ENCODE data around the gene MUC20.
"Not testable (repeated sequence)": the region's sequence is repeated elsewhere in the genome, so short reads cannot be mapped to it uniquely, and the experiment has no call there.

The MUC20 gene, protein sequence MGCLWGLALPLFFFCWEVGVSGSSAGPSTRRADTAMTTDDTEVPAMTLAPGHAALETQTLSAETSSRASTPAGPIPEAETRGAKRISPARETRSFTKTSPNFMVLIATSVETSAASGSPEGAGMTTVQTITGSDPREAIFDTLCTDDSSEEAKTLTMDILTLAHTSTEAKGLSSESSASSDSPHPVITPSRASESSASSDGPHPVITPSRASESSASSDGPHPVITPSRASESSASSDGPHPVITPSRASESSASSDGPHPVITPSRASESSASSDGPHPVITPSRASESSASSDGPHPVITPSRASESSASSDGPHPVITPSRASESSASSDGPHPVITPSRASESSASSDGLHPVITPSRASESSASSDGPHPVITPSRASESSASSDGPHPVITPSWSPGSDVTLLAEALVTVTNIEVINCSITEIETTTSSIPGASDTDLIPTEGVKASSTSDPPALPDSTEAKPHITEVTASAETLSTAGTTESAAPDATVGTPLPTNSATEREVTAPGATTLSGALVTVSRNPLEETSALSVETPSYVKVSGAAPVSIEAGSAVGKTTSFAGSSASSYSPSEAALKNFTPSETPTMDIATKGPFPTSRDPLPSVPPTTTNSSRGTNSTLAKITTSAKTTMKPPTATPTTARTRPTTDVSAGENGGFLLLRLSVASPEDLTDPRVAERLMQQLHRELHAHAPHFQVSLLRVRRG

GRCh38 chr3:195720831-195721506, at the start of gene MUC20:
Gene MUC20, plus strand, starts transcription at chr3:195720978. Its CDS starts 30 bp downstream, at chr3:195721008.
- DNase-seq (ENCODE audit: low read depth in 2 of 2) = not testable (repeated sequence)

GRCh38 chr3:195671283-195671682, 49.5 kb upstream of the MUC20 start:
- not testable (repeated sequence) for DNase-seq (ENCODE audit: low read depth in 2 of 2)

DNA sequence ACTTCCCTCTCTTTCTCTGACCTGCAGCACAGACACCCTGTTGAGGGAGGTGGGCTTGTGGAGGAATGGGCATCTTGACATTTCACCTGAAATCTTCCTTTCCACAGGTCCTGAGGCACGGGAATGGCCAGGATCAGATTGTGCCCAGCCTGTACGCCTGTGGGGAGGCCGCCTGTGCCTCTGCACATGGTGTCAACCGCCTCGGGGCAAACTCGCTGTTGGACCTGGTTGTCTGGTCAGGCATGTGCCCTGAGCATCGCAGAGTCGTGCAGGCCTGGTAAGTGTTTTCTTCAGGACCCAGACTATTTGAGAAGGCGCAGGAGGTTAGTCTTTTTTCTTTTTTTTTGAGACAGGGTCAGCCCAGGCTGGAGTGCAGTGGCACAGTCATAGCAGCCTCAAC, 47.1 kb upstream of the MUC20 start:
- not testable (repeated sequence) for DNase-seq (ENCODE audit: low read depth in 2 of 2)

GRCh38 chr3:195678391-195679015, 42.3 kb upstream of the MUC20 start:
- DNase-seq (ENCODE audit: low read depth in 2 of 2) = not testable (repeated sequence)

DNA sequence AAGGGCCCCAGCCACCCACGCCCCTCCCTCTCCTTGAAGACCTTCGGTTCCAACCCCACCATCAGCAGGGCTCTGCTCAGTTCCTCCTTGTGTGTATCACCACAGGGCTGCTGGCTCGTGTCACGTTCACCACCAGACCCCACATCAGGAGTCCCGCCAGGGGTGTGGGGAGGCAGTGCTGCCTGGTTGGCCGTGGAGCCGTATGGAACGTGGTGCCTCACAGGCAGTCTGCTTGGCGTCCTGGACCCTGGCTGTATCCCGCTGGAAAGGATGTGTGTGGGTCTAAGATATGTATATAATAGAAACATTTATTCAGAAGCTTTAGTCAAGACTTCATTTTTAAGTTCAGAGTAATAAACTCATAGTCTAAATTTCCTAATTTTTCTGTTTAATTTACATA, 40.1 kb upstream of the MUC20 start:
- DNase-seq (ENCODE audit: low read depth in 2 of 2) = not testable (repeated sequence)

- not testable (repeated sequence) for DNase-seq (ENCODE audit: low read depth in 2 of 2)
Measured at GRCh38 chr3:195681458-195682103, 39.2 kb upstream of the MUC20 start.

- not testable (repeated sequence) for DNase-seq (ENCODE audit: low read depth in 2 of 2)
Measured at GRCh38 chr3:195682104-195682742, 38.6 kb upstream of the MUC20 start.

DNA sequence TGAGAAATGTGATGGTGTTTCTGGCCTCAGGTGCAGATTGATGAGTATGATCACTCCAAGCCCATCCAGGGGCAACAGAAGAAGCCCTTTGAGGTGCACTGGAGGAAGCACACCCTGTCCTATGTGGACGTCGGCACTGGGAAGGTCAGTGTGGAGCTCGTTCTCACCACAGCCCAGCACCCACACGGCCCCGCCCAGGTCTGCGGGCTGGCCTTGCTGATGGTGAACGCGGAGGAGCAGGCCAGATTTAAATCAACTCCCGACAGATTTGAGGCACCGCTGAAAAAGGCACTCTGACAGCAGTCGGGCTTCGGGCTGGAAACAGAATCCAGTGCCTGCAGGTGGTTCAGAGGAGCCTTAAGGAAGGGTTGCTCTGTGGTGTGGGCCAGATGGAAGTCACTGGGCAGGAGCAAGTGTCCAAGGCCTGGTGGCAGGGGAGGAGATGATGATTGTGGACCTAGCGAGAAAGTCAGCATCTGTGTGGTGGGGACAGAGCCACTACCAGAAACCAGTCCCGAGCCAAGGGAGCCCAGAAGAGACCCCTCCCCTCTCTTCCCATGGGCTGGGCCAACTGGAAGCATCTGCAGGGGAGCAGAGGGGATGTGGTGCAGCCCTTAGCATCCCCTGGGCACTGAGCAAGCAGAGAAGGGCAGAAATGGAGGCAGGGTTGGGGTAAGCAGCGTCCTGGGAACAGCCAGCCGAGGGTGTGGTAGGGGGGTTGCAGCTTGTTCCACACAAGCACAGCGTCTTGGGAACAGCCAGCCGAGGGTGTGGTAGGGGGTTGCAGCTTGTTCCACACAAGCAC, 36.9 kb upstream of the MUC20 start:
- not testable (repeated sequence) for DNase-seq (ENCODE audit: low read depth in 2 of 2)

- not testable (repeated sequence) for DNase-seq (ENCODE audit: low read depth in 2 of 2)
Measured at GRCh38 chr3:195684527-195685257, 36.1 kb upstream of the MUC20 start.

- not testable (repeated sequence) for DNase-seq (ENCODE audit: low read depth in 2 of 2)
Measured at GRCh38 chr3:195686537-195687208, 34.1 kb upstream of the MUC20 start.

GRCh38 chr3:195687209-195687760, 33.5 kb upstream of the MUC20 start:
- DNase-seq (ENCODE audit: low read depth in 2 of 2) = peak in 1 of 2 donors; percentile 26

DNA sequence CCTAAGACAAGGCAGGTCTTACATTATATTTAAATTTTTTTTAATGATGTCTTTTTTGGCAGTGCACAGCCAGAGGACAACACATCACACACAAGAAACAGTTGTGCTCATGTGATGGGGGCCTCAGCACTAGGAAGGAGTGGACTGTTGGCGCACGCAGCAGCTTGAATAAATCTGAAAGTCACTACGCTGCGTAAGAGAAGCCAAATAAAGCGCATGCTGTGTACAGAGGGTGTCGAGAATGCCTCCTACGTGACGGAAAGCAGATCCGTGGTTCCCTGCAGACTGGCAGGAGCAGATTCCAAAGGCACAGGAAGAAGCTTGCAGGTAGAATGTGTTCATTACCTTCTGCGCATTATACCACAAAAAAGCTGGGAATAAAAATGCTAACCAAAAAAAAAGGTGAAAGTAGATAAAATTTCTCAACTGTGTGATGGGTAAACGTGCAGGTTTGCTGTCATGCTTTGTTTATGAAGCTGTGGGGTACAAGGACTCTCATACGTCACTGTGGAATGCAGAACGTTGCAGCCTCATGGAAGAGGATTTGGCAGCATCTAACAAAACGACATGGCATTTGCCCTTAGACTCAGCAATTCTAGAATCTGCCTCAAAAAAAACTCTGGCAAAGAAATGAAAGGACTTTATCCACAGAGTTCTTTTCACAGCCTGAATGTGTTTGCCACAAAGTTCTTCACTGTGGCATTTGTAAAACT, 32.2 kb upstream of the MUC20 start:
- DNase-seq (ENCODE audit: low read depth in 2 of 2) = not testable (repeated sequence)

GRCh38 chr3:195689184-195690070, 31.4 kb upstream of the MUC20 start:
- DNase-seq (ENCODE audit: low read depth in 2 of 2) = not testable (repeated sequence)

GRCh38 chr3:195690951-195691350, 29.8 kb upstream of the MUC20 start:
- DNase-seq (ENCODE audit: low read depth in 2 of 2) = no peak

GRCh38 chr3:195691596-195692353, 29.0 kb upstream of the MUC20 start:
- not testable (repeated sequence) for DNase-seq (ENCODE audit: low read depth in 2 of 2)

DNA sequence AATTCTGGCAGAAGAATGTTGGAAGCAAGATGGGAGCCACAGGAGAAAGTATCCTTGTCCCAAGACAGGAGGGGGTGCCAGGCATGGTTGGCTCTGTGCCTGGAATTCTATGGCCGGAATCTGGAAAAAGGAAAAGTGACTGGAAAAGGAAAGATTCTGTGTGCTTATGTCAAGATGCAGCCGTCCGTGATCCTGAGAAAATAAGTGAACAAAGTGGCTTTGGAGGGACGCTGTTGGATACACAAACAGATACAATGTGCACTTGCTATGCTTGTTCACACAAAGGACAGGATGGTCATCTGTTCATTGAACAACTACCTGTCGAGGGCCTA, 28.5 kb upstream of the MUC20 start:
- DNase-seq (ENCODE audit: low read depth in 2 of 2) = no peak
